GM20000 (cell line): ENCODE results near the gene MUSK.
"Not testable (repeated sequence)": the region's sequence is repeated elsewhere in the genome, so short reads cannot be mapped to it uniquely, and the experiment has no call there.

Experiments used
- DNase-seq: peaks from one replicate; pipeline ENCODE4 v3.0.0; 2012; ENCODE audit warnings: low spot score
- CTCF ChIP-seq: IDR thresholded peaks from 2 replicates; pipeline ENCODE4 v1.5.1; 2012; ENCODE audit warnings: mild to moderate bottlenecking, control low read depth; ENCODE audit errors: extremely low read depth, missing control alignments

The MUSK gene

GRCh38 chr9:110775724-110776123 lies 107.1 kb downstream of the MUSK start:
- no peak for DNase-seq
- no peak for TF ChIP-seq CTCF

- DNase-seq: no peak
- TF ChIP-seq CTCF: no peak
Measured at GRCh38 chr9:110776221-110776620, 107.6 kb downstream of the MUSK start.

GRCh38 chr9:110777196-110777875 lies 108.7 kb downstream of the MUSK start:
- DNase-seq: no peak
- no peak for TF ChIP-seq CTCF

- DNase-seq: no peak
- no peak for TF ChIP-seq CTCF
Measured at GRCh38 chr9:110777876-110778215, 109.3 kb downstream of the MUSK start.

GRCh38 chr9:110782701-110783100 lies 114.1 kb downstream of the MUSK start:
- no peak for DNase-seq
- no peak for TF ChIP-seq CTCF

GRCh38 chr9:110784309-110784708 lies 115.7 kb downstream of the MUSK start:
- DNase-seq: no peak
- TF ChIP-seq CTCF: no peak

- no peak for DNase-seq
Measured at GRCh38 chr9:110785166-110785565, 116.6 kb downstream of the MUSK start.

GRCh38 chr9:110788396-110788795 lies 119.8 kb downstream of the MUSK start:
- DNase-seq: not testable (repeated sequence)

More at GRCh38 chr9:110785166-110785565, 116.6 kb downstream of the MUSK start:
- no peak for TF ChIP-seq CTCF
